DOHH2 (cell line): Measurements from ENCODE around the gene TLX3.

Experiments used
- H3F3A ChIP-seq: fragments of 200-600 bp; sonication (generic), shearing (Covaris generic); 2 replicates; pipeline ENCODE4 v1.6.0; 2016; ENCODE audit warnings: antibody characterized with exemption, mild to moderate bottlenecking; ENCODE audit not compliant: control insufficient read depth, insufficient read depth
- H3K27ac ChIP-seq: fragments of 200-600 bp; sonication (generic); 2 replicates; pipeline ENCODE4 v1.5.1; 2014; ENCODE audit warnings: low read depth, mild to moderate bottlenecking, low read length, moderate library complexity
- H3K27me3 ChIP-seq: fragments of 200-600 bp; sonication (generic); 2 replicates; pipeline ENCODE4 v1.6.1; 2014; ENCODE audit warnings: mild to moderate bottlenecking, low read length, mixed read lengths; ENCODE audit not compliant: control insufficient read depth
- H3K36me3 ChIP-seq: fragments of 200-600 bp; sonication (generic); 2 replicates; pipeline ENCODE4 v1.6.1; 2014; ENCODE audit warnings: mild to moderate bottlenecking, low read length, moderate library complexity, mixed read lengths; ENCODE audit not compliant: control insufficient read depth
- H3K4me1 ChIP-seq: fragments of 200-600 bp; sonication (generic); 2 replicates; pipeline ENCODE4 v1.6.1; 2014; ENCODE audit warnings: mild to moderate bottlenecking, low read length, mixed read lengths; ENCODE audit not compliant: control insufficient read depth
- H3K4me2 ChIP-seq: fragments of 200-600 bp; sonication (generic); 2 replicates; pipeline ENCODE4 v1.6.0; 2014; ENCODE audit warnings: mild to moderate bottlenecking, low read length, moderate library complexity
- H3K4me3 ChIP-seq: fragments of 200-600 bp; sonication (generic); 2 replicates; pipeline ENCODE4 v1.5.1; 2014; ENCODE audit warnings: mild to moderate bottlenecking, low read length, mixed read lengths
- H3K79me2 ChIP-seq: fragments of 200-600 bp; sonication (generic); 2 replicates; pipeline ENCODE4 v1.6.1; 2014; ENCODE audit warnings: mild to moderate bottlenecking, low read length, mixed read lengths; ENCODE audit not compliant: control insufficient read depth
- H3K9me2 ChIP-seq: fragments of 200-600 bp; sonication (generic); replicated peaks from 2 replicates; pipeline ENCODE4 v1.6.1; 2014; ENCODE audit warnings: mild to moderate bottlenecking, low read length, mixed read lengths; ENCODE audit not compliant: control insufficient read depth
- H3K9me3 ChIP-seq: fragments of 200-600 bp; sonication (generic); 2 replicates; pipeline ENCODE4 v1.6.1; 2014; ENCODE audit warnings: antibody characterized with exemption, low read length, mixed read lengths; ENCODE audit not compliant: control insufficient read depth, insufficient read depth
- H4K20me1 ChIP-seq: fragments of 200-600 bp; sonication (generic); 2 replicates; pipeline ENCODE4 v1.6.0; 2014; ENCODE audit warnings: low read depth, mild to moderate bottlenecking, antibody characterized with exemption, low read length, moderate library complexity; ENCODE audit not compliant: control insufficient read depth, insufficient read depth
- EZH2phosphoT487 ChIP-seq: fragments of 200-600 bp; sonication (generic); IDR thresholded peaks from 2 replicates; pipeline ENCODE4 v1.6.1; 2017; ENCODE audit warnings: borderline replicate concordance, mild to moderate bottlenecking, antibody characterized with exemption, low read length, moderate library complexity, mixed read lengths
- TF ChIP-seq, protein P1 (sequence below): fragments of 200-600 bp; sonication (generic); IDR thresholded peaks from one replicate; pipeline ENCODE4 v1.5.1; 2014; ENCODE audit warnings: antibody characterized with exemption, mild to moderate bottlenecking, low read depth, low read length; ENCODE audit not compliant: poor library complexity, severe bottlenecking

Gene TLX3

GRCh38 chr5:171307789-171308452 is 1.1 kb upstream of the TLX3 start:
- no peak overlapping the region for H3K4me2 ChIP-seq
- H3F3A ChIP-seq, result no peaks in the 10 kb centered on the region
- H3K9me2 ChIP-seq, result no peaks in the 10 kb centered on the region
- no peaks in the 10 kb centered on the region for H3K4me1 ChIP-seq
- no peaks in the 10 kb centered on the region for H3K36me3 ChIP-seq
- H3K27me3 ChIP-seq, result peaks cover 11% of the 10 kb centered on the region
- TF ChIP-seq EZH2phosphoT487, result no peak
- TF ChIP-seq, protein P1, sequence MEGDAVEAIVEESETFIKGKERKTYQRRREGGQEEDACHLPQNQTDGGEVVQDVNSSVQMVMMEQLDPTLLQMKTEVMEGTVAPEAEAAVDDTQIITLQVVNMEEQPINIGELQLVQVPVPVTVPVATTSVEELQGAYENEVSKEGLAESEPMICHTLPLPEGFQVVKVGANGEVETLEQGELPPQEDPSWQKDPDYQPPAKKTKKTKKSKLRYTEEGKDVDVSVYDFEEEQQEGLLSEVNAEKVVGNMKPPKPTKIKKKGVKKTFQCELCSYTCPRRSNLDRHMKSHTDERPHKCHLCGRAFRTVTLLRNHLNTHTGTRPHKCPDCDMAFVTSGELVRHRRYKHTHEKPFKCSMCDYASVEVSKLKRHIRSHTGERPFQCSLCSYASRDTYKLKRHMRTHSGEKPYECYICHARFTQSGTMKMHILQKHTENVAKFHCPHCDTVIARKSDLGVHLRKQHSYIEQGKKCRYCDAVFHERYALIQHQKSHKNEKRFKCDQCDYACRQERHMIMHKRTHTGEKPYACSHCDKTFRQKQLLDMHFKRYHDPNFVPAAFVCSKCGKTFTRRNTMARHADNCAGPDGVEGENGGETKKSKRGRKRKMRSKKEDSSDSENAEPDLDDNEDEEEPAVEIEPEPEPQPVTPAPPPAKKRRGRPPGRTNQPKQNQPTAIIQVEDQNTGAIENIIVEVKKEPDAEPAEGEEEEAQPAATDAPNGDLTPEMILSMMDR, result no peak
- no peaks in the 10 kb centered on the region; the same call in 1 of the 2 replicates for H3K9me3 ChIP-seq
- no peaks in the 10 kb centered on the region for H3K79me2 ChIP-seq
- no peak overlapping the region for H3K4me3 ChIP-seq
- H3K27ac ChIP-seq, result no peak overlapping the region
- H4K20me1 ChIP-seq, result no peaks in the 10 kb centered on the region

GRCh38 chr5:171309276-171310211 is 496 bp downstream of the TLX3 start:
- Histone ChIP-seq H3K36me3 (no peaks in the 10 kb centered on the region), H3K4me2 (no peak overlapping the region), H3K4me3 (no peak overlapping the region), H3K9me3 (no peaks in the 10 kb centered on the region; the same call in 1 of the 2 replicates), H3K27me3 (peaks cover 11% of the 10 kb centered on the region), H3K4me1 (no peaks in the 10 kb centered on the region), H3K27ac (no peak overlapping the region), H3K9me2 (no peaks in the 10 kb centered on the region), H3K79me2 (no peaks in the 10 kb centered on the region), H3F3A (no peaks in the 10 kb centered on the region), H4K20me1 (no peaks in the 10 kb centered on the region)
- no peak for TF ChIP-seq EZH2phosphoT487

DNA sequence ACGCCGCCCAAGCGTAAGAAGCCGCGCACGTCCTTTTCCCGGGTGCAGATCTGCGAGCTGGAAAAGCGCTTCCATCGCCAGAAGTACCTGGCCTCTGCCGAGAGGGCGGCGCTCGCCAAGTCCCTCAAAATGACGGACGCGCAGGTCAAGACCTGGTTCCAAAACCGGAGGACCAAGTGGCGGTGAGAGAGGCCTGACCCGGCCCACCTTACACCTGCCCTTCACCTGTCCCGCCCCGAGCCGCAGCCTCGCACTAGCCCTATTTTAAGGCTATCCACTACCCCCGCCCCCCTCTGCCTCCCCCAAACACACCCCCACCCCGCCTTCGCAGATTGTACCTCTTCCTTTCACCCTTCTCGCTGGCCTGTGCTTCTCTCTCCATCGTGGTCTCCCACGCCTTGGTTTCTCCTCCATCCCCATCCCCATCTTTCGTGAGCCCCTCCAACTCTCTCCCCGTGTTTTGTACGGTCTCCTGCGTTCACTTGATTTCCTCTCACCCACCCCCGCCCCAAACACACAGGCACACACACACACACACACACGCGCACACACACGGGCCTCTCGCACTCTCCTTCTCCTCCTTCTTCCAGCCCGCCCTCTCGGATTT is 1.3 kb downstream of the TLX3 start:
- no peaks in the 10 kb centered on the region for H3K9me2 ChIP-seq

More for the DNA sequence above, 1.3 kb downstream of the TLX3 start:
- H4K20me1 ChIP-seq, result no peaks in the 10 kb centered on the region
- no peaks in the 10 kb centered on the region for H3K79me2 ChIP-seq
- no peak overlapping the region for H3K27ac ChIP-seq
- H3K36me3 ChIP-seq, result no peaks in the 10 kb centered on the region
- no peak overlapping the region for H3K4me3 ChIP-seq
- peaks cover 3% of the 10 kb centered on the region; the same call in 1 of the 2 replicates for H3K9me3 ChIP-seq
- TF ChIP-seq, protein P1, result no peak
- no peak for TF ChIP-seq EZH2phosphoT487
- H3F3A ChIP-seq, result no peaks in the 10 kb centered on the region
- H3K27me3 ChIP-seq, result peaks cover 11% of the 10 kb centered on the region
- H3K4me2 ChIP-seq, result no peak overlapping the region
- no peaks in the 10 kb centered on the region for H3K4me1 ChIP-seq
